ENCODE measurements around the gene DARS2.
"Not testable (repeated sequence)": the region's sequence is repeated elsewhere in the genome, so short reads cannot be mapped to it uniquely, and the experiment has no call there.

The DARS2 gene

GRCh38 chr1:173859547-173859946 lies 35.1 kb downstream of the DARS2 start:
- H3K36me3 ChIP-seq (ENCODE audit: control insufficient read depth in 5 of 5, insufficient read depth in 5 of 5, low read length in 5 of 5): peaks cover 37 to 71% (median 48%) of the 10 kb centered on the region in 5 donors
- H3K4me1 ChIP-seq (ENCODE audit: control insufficient read depth in 5 of 5, insufficient read depth in 5 of 5, low read length in 5 of 5): peaks cover 0 to 15% (median 3%) of the 10 kb centered on the region in 5 donors
- H3K9me3 ChIP-seq (ENCODE audit: control insufficient read depth in 5 of 5, low read length in 5 of 5): not testable (repeated sequence)

GRCh38 chr1:173860065-173860464 lies 35.6 kb downstream of the DARS2 start:
- Histone ChIP-seq H3K27me3 (ENCODE audit: control insufficient read depth in 5 of 5, insufficient read depth in 4 of 5, low read length in 5 of 5) (no peaks in the 10 kb centered on the region), H3K9me3 (ENCODE audit: control insufficient read depth in 5 of 5, low read length in 5 of 5) (no peaks in the 10 kb centered on the region), H3K4me3 (ENCODE audit: low read depth in 1 of 5, low read length in 5 of 5) (no peak overlapping the region), H3K36me3 (ENCODE audit: control insufficient read depth in 5 of 5, insufficient read depth in 5 of 5, low read length in 5 of 5) (peaks cover 41 to 76% (median 53%) of the 10 kb centered on the region in 5 donors), H3K4me1 (ENCODE audit: control insufficient read depth in 5 of 5, insufficient read depth in 5 of 5, low read length in 5 of 5) (peaks cover 0 to 17% (median 7%) of the 10 kb centered on the region in 5 donors), H3K9ac (ENCODE audit: low read length in 5 of 5) (no peak overlapping the region), H3K27ac (ENCODE audit: low read depth, low read length) (no peak overlapping the region)

More at GRCh38 chr1:173859547-173859946, 35.1 kb downstream of the DARS2 start:
- H3K27me3 ChIP-seq (ENCODE audit: control insufficient read depth in 5 of 5, insufficient read depth in 4 of 5, low read length in 5 of 5); H3K4me3 ChIP-seq (ENCODE audit: low read depth in 1 of 5, low read length in 5 of 5); H3K27ac ChIP-seq (ENCODE audit: low read depth, low read length); H3K9ac ChIP-seq (ENCODE audit: low read length in 5 of 5): not testable (repeated sequence)

GRCh38 chr1:173861731-173862145 lies 37.3 kb downstream of the DARS2 start:
- H3K27ac ChIP-seq (ENCODE audit: low read depth, low read length): no peak overlapping the region
- H3K27me3 ChIP-seq (ENCODE audit: control insufficient read depth in 5 of 5, insufficient read depth in 4 of 5, low read length in 5 of 5): no peaks in the 10 kb centered on the region
- no peaks in the 10 kb centered on the region for H3K9me3 ChIP-seq (ENCODE audit: control insufficient read depth in 5 of 5, low read length in 5 of 5)
- no peak overlapping the region for H3K9ac ChIP-seq (ENCODE audit: low read length in 5 of 5)
- no peak overlapping the region for H3K4me3 ChIP-seq (ENCODE audit: low read depth in 1 of 5, low read length in 5 of 5)
- peaks cover 0 to 34% (median 23%) of the 10 kb centered on the region in 5 donors for H3K4me1 ChIP-seq (ENCODE audit: control insufficient read depth in 5 of 5, insufficient read depth in 5 of 5, low read length in 5 of 5)
- peaks cover 51 to 82% (median 59%) of the 10 kb centered on the region in 5 donors for H3K36me3 ChIP-seq (ENCODE audit: control insufficient read depth in 5 of 5, insufficient read depth in 5 of 5, low read length in 5 of 5)

- H3K9me3 ChIP-seq (ENCODE audit: control insufficient read depth in 5 of 5, low read length in 5 of 5); H3K27ac ChIP-seq (ENCODE audit: low read depth, low read length); H3K27me3 ChIP-seq (ENCODE audit: control insufficient read depth in 5 of 5, insufficient read depth in 4 of 5, low read length in 5 of 5); H3K4me3 ChIP-seq (ENCODE audit: low read depth in 1 of 5, low read length in 5 of 5); H3K9ac ChIP-seq (ENCODE audit: low read length in 5 of 5): not testable (repeated sequence)
- H3K36me3 ChIP-seq (ENCODE audit: control insufficient read depth in 5 of 5, insufficient read depth in 5 of 5, low read length in 5 of 5): peaks cover 48 to 77% (median 54%) of the 10 kb centered on the region in 5 donors
- H3K4me1 ChIP-seq (ENCODE audit: control insufficient read depth in 5 of 5, insufficient read depth in 5 of 5, low read length in 5 of 5): peaks cover 0 to 39% (median 28%) of the 10 kb centered on the region in 5 donors
Measured at GRCh38 chr1:173862146-173862768, 37.8 kb downstream of the DARS2 start.

- peaks cover 43 to 72% (median 49%) of the 10 kb centered on the region in 5 donors for H3K36me3 ChIP-seq (ENCODE audit: control insufficient read depth in 5 of 5, insufficient read depth in 5 of 5, low read length in 5 of 5)
- peak overlapping the region; percentile 1 for H3K27ac ChIP-seq (ENCODE audit: low read depth, low read length)
- H3K27me3 ChIP-seq (ENCODE audit: control insufficient read depth in 5 of 5, insufficient read depth in 4 of 5, low read length in 5 of 5): no peaks in the 10 kb centered on the region
- H3K4me3 ChIP-seq (ENCODE audit: low read depth in 1 of 5, low read length in 5 of 5): no peak overlapping the region
- no peak overlapping the region for H3K9ac ChIP-seq (ENCODE audit: low read length in 5 of 5)
- peaks cover 0 to 41% (median 32%) of the 10 kb centered on the region in 5 donors for H3K4me1 ChIP-seq (ENCODE audit: control insufficient read depth in 5 of 5, insufficient read depth in 5 of 5, low read length in 5 of 5)
- no peaks in the 10 kb centered on the region for H3K9me3 ChIP-seq (ENCODE audit: control insufficient read depth in 5 of 5, low read length in 5 of 5)
Measured at GRCh38 chr1:173862769-173863223, 38.3 kb downstream of the DARS2 start.

GRCh38 chr1:173863224-173864161 lies 39.0 kb downstream of the DARS2 start:
- H3K4me3 ChIP-seq (ENCODE audit: low read depth in 1 of 5, low read length in 5 of 5): no peak overlapping the region
- H3K4me1 ChIP-seq (ENCODE audit: control insufficient read depth in 5 of 5, insufficient read depth in 5 of 5, low read length in 5 of 5): peaks cover 0 to 41% (median 32%) of the 10 kb centered on the region in 5 donors
- H3K27me3 ChIP-seq (ENCODE audit: control insufficient read depth in 5 of 5, insufficient read depth in 4 of 5, low read length in 5 of 5): no peaks in the 10 kb centered on the region
- H3K27ac ChIP-seq (ENCODE audit: low read depth, low read length): peak overlapping the region; percentile 1
- H3K9me3 ChIP-seq (ENCODE audit: control insufficient read depth in 5 of 5, low read length in 5 of 5): no peaks in the 10 kb centered on the region
- peaks cover 38 to 66% (median 45%) of the 10 kb centered on the region in 5 donors for H3K36me3 ChIP-seq (ENCODE audit: control insufficient read depth in 5 of 5, insufficient read depth in 5 of 5, low read length in 5 of 5)
- H3K9ac ChIP-seq (ENCODE audit: low read length in 5 of 5): no peak overlapping the region

- Histone ChIP-seq H3K27ac (ENCODE audit: low read depth, low read length) (peak overlapping the region; percentile 18), H3K27me3 (ENCODE audit: control insufficient read depth in 5 of 5, insufficient read depth in 4 of 5, low read length in 5 of 5) (no peaks in the 10 kb centered on the region), H3K9ac (ENCODE audit: low read length in 5 of 5) (no peak overlapping the region), H3K4me1 (ENCODE audit: control insufficient read depth in 5 of 5, insufficient read depth in 5 of 5, low read length in 5 of 5) (peaks cover 0 to 47% (median 39%) of the 10 kb centered on the region in 5 donors), H3K36me3 (ENCODE audit: control insufficient read depth in 5 of 5, insufficient read depth in 5 of 5, low read length in 5 of 5) (peaks cover 38 to 59% (median 45%) of the 10 kb centered on the region in 5 donors), H3K9me3 (ENCODE audit: control insufficient read depth in 5 of 5, low read length in 5 of 5) (no peaks in the 10 kb centered on the region), H3K4me3 (ENCODE audit: low read depth in 1 of 5, low read length in 5 of 5) (no peak overlapping the region)
Measured at GRCh38 chr1:173864179-173864867, 39.9 kb downstream of the DARS2 start.

GRCh38 chr1:173865468-173866164 lies 41.1 kb downstream of the DARS2 start:
- Histone ChIP-seq H3K9ac (ENCODE audit: low read length in 5 of 5) (peak overlapping the region in 3 of 5 donors; percentile 17 to 79 (median 41)), H3K27ac (ENCODE audit: low read depth, low read length) (peak overlapping the region; percentile 92), H3K4me3 (ENCODE audit: low read depth in 1 of 5, low read length in 5 of 5) (peak overlapping the region in 3 of 5 donors; percentile 28 to 100 (median 94)), H3K27me3 (ENCODE audit: control insufficient read depth in 5 of 5, insufficient read depth in 4 of 5, low read length in 5 of 5) (no peaks in the 10 kb centered on the region), H3K9me3 (ENCODE audit: control insufficient read depth in 5 of 5, low read length in 5 of 5) (no peaks in the 10 kb centered on the region), H3K4me1 (ENCODE audit: control insufficient read depth in 5 of 5, insufficient read depth in 5 of 5, low read length in 5 of 5) (peaks cover 0 to 59% (median 46%) of the 10 kb centered on the region in 5 donors), H3K36me3 (ENCODE audit: control insufficient read depth in 5 of 5, insufficient read depth in 5 of 5, low read length in 5 of 5) (peaks cover 35 to 62% (median 43%) of the 10 kb centered on the region in 5 donors)

GRCh38 chr1:173866413-173867115 lies 42.1 kb downstream of the DARS2 start:
- peak overlapping the region; percentile 80 to 100 (median 94) for H3K4me3 ChIP-seq (ENCODE audit: low read depth in 1 of 5, low read length in 5 of 5)
- peak overlapping the region in 4 of 5 donors; percentile 31 to 80 (median 60) for H3K9ac ChIP-seq (ENCODE audit: low read length in 5 of 5)
- peaks cover 39 to 65% (median 49%) of the 10 kb centered on the region in 5 donors for H3K36me3 ChIP-seq (ENCODE audit: control insufficient read depth in 5 of 5, insufficient read depth in 5 of 5, low read length in 5 of 5)
- H3K4me1 ChIP-seq (ENCODE audit: control insufficient read depth in 5 of 5, insufficient read depth in 5 of 5, low read length in 5 of 5): peaks cover 0 to 67% (median 55%) of the 10 kb centered on the region in 5 donors
- H3K9me3 ChIP-seq (ENCODE audit: control insufficient read depth in 5 of 5, low read length in 5 of 5): no peaks in the 10 kb centered on the region
- peak overlapping the region; percentile 92 for H3K27ac ChIP-seq (ENCODE audit: low read depth, low read length)
- no peaks in the 10 kb centered on the region for H3K27me3 ChIP-seq (ENCODE audit: control insufficient read depth in 5 of 5, insufficient read depth in 4 of 5, low read length in 5 of 5)

Data from subcutaneous abdominal adipose tissue (tissue), 5 donors.